ENCODE data around the gene DKK3.

- TF ChIP-seq POLR2A (IDR thresholded peaks at IDR 0.05; ENCODE audit: low read depth) = no peak
- no peak for TF ChIP-seq CTCF (IDR thresholded peaks at IDR 0.05)
- TF ChIP-seq POLR2AphosphoS5 (IDR thresholded peaks at IDR 0.05) = no peak
These were observed 61.5 kb downstream of the DKK3 start for GRCh38 chr11:11946878-11947277.
